GM10266 (cell line): Measurements from ENCODE around the gene GDAP1L1.

Experiments used
- DNase-seq: peaks from one replicate; pipeline ENCODE4 v3.0.0; 2012; ENCODE audit errors: extremely low spot score
- CTCF ChIP-seq: IDR thresholded peaks from 2 replicates; pipeline ENCODE4 v1.5.1; 2012; ENCODE audit warnings: mild to moderate bottlenecking, low read depth; ENCODE audit not compliant: control insufficient read depth, insufficient read depth; ENCODE audit errors: missing control alignments

The GDAP1L1 gene

DNA sequence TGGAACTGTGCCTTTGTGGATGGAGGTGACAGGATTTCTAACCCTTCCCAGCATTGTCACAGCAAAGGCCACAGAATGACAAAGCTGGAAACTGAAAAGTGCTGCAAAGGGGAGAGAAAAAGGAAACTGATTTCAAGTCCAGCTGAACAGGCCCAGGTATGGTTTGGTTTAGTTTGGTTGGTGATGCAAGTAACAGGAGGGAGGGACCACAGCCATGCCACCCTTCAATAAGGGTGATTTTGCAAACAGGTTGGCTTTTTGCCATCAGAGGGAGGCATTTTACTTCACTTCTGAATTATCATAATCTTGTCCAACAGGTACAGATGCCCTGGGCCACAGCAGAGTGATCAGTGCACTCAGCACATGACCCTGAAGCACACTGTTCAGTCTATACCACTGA, 57.3 kb downstream of the GDAP1L1 start:
- no peak for DNase-seq
- TF ChIP-seq CTCF, result no peak

- no peak for DNase-seq
Observed at GRCh38 chr20:44306927-44307326, 59.8 kb downstream of the GDAP1L1 start.

GRCh38 chr20:44309763-44310663, 62.9 kb downstream of the GDAP1L1 start:
- no peak for TF ChIP-seq CTCF
- DNase-seq, result no peak

More at GRCh38 chr20:44306927-44307326, 59.8 kb downstream of the GDAP1L1 start:
- TF ChIP-seq CTCF, result no peak

- peak; percentile 99 for TF ChIP-seq CTCF
- DNase-seq, result peak; percentile 98
Observed at GRCh38 chr20:44310664-44311639, 63.8 kb downstream of the GDAP1L1 start, which contains the start of gene FITM2. Gene FITM2 (minus strand): TSS chr20:44311202. CDS start chr20:44311148, 54 bp downstream.

DNA sequence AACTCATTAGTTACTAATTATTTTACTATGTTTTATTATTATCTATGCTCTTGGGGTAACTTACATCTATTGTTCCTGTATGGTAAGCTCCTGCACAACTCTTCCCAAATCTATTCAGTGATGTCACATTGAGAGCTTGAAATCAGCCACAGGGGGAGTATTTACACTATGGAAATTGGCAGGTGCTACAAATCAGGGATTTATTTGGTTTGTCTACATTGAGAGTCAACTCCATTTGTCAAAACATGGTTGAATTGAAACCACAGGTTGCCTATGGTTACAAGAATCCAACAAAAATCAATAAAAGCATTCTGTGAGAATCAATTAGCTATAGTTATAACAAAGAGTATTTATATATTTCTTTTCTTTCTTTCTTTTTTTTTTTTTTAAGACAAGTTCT, 67.8 kb downstream of the GDAP1L1 start:
- TF ChIP-seq CTCF, result no peak

DNA sequence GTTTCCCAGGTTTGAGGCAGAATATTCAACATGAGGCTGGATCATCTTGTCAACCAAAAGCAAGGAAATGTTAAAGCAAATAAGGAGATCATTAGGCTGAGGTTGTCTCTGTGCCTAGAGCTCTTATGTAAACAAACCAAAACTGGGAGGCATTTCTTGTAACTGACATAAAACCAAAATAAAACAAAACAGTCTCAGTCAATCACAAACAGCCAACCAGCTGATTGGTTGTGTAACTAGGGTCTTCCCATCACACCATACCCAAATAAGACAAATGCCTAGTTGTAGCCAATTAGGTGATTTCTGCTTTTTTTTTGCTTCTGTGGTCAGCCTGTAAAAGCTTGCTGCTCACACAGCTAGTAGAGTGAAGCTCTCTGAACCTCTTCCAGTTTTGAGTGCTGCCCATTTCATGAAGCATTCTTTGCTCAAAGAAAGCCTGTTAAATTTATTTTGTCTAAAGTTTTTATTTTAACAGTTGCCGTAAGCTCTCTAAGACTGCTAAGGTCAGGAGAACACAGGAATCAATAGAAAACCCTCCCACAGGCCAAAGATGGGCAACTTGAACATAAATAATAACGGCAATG, 72.8 kb downstream of the GDAP1L1 start:
- no peak for DNase-seq
- no peak for TF ChIP-seq CTCF

More for the DNA sequence above, 67.8 kb downstream of the GDAP1L1 start:
- DNase-seq, result no peak
